ENCODE data around the gene RXRA. TPM values are rescaled to one million over a fixed set of nuclear protein-coding genes. Genes with fewer than 3 reads are reported as not detected.

Gene RXRA
- polyA plus RNA-seq, 1 donor = 74.6 TPM

- Histone ChIP-seq H3K9me3 (ENCODE audit: control insufficient read depth, low read depth, low read length) (no peaks in the 10 kb centered on the region), H3K4me1 (ENCODE audit: control insufficient read depth, insufficient read depth, low read length) (peaks cover 61% of the 10 kb centered on the region), H3K4me3 (ENCODE audit: low read length) (no peak overlapping the region), H3K27me3 (ENCODE audit: control insufficient read depth, insufficient read depth, low read length) (no peaks in the 10 kb centered on the region), H3K27ac (ENCODE audit: low read length) (no peak overlapping the region), H3K36me3 (ENCODE audit: control insufficient read depth, insufficient read depth, low read length) (peaks cover 8% of the 10 kb centered on the region)
- no CpG with 5 or more reads among the region's 19 CpGs for WGBS (ENCODE audit: insufficient coverage, low lambda C conversion rate)
- peak in 1 of 2 donors; percentile 46 for DNase-seq
These were observed 43.4 kb downstream of the RXRA start for GRCh38 chr9:134369416-134370212.

- DNase-seq = no peak
- no peak overlapping the region for H3K27ac ChIP-seq (ENCODE audit: low read length)
- WGBS (ENCODE audit: insufficient coverage, low lambda C conversion rate) = no CpG with 5 or more reads among the region's 15 CpGs
- H3K4me3 ChIP-seq (ENCODE audit: low read length) = no peak overlapping the region
- no peaks in the 10 kb centered on the region for H3K27me3 ChIP-seq (ENCODE audit: control insufficient read depth, insufficient read depth, low read length)
- peaks cover 8% of the 10 kb centered on the region for H3K36me3 ChIP-seq (ENCODE audit: control insufficient read depth, insufficient read depth, low read length)
- peaks cover 61% of the 10 kb centered on the region for H3K4me1 ChIP-seq (ENCODE audit: control insufficient read depth, insufficient read depth, low read length)
- H3K9me3 ChIP-seq (ENCODE audit: control insufficient read depth, low read depth, low read length) = no peaks in the 10 kb centered on the region
These were observed 43.9 kb downstream of the RXRA start for GRCh38 chr9:134370213-134370492.

GRCh38 chr9:134370638-134371037, 44.4 kb downstream of the RXRA start:
- Histone ChIP-seq H3K27ac (ENCODE audit: low read length) (no peak overlapping the region), H3K4me3 (ENCODE audit: low read length) (no peak overlapping the region), H3K4me1 (ENCODE audit: control insufficient read depth, insufficient read depth, low read length) (peaks cover 61% of the 10 kb centered on the region), H3K9me3 (ENCODE audit: control insufficient read depth, low read depth, low read length) (no peaks in the 10 kb centered on the region), H3K36me3 (ENCODE audit: control insufficient read depth, insufficient read depth, low read length) (peaks cover 8% of the 10 kb centered on the region), H3K27me3 (ENCODE audit: control insufficient read depth, insufficient read depth, low read length) (no peaks in the 10 kb centered on the region)
- WGBS (ENCODE audit: insufficient coverage, low lambda C conversion rate) = no CpG with 5 or more reads among the region's 16 CpGs
- DNase-seq = no peak

GRCh38 chr9:134371731-134372130, 45.5 kb downstream of the RXRA start:
- H3K4me1 ChIP-seq (ENCODE audit: control insufficient read depth, insufficient read depth, low read length) = peaks cover 60% of the 10 kb centered on the region

GRCh38 chr9:134372581-134373267, 46.5 kb downstream of the RXRA start:
- H3K4me3 ChIP-seq (ENCODE audit: low read length) = no peak overlapping the region
- H3K27ac ChIP-seq (ENCODE audit: low read length) = no peak overlapping the region
- no peaks in the 10 kb centered on the region for H3K27me3 ChIP-seq (ENCODE audit: control insufficient read depth, insufficient read depth, low read length)
- no peak for DNase-seq
- no peaks in the 10 kb centered on the region for H3K9me3 ChIP-seq (ENCODE audit: control insufficient read depth, low read depth, low read length)
- peaks cover 60% of the 10 kb centered on the region for H3K4me1 ChIP-seq (ENCODE audit: control insufficient read depth, insufficient read depth, low read length)
- peaks cover 7% of the 10 kb centered on the region for H3K36me3 ChIP-seq (ENCODE audit: control insufficient read depth, insufficient read depth, low read length)
- no CpG with 5 or more reads among the region's 16 CpGs for WGBS (ENCODE audit: insufficient coverage, low lambda C conversion rate)

More at GRCh38 chr9:134371731-134372130, 45.5 kb downstream of the RXRA start:
- Histone ChIP-seq H3K27ac (ENCODE audit: low read length) (no peak overlapping the region), H3K27me3 (ENCODE audit: control insufficient read depth, insufficient read depth, low read length) (no peaks in the 10 kb centered on the region), H3K36me3 (ENCODE audit: control insufficient read depth, insufficient read depth, low read length) (peaks cover 8% of the 10 kb centered on the region), H3K9me3 (ENCODE audit: control insufficient read depth, low read depth, low read length) (no peaks in the 10 kb centered on the region), H3K4me3 (ENCODE audit: low read length) (no peak overlapping the region)
- DNase-seq = no peak
- no CpG with 5 or more reads among the region's 16 CpGs for WGBS (ENCODE audit: insufficient coverage, low lambda C conversion rate)

GRCh38 chr9:134373269-134373668, 47.0 kb downstream of the RXRA start:
- Histone ChIP-seq H3K27ac (ENCODE audit: low read length) (no peak overlapping the region), H3K9me3 (ENCODE audit: control insufficient read depth, low read depth, low read length) (no peaks in the 10 kb centered on the region), H3K4me1 (ENCODE audit: control insufficient read depth, insufficient read depth, low read length) (peaks cover 60% of the 10 kb centered on the region), H3K4me3 (ENCODE audit: low read length) (no peak overlapping the region), H3K36me3 (ENCODE audit: control insufficient read depth, insufficient read depth, low read length) (peaks cover 12% of the 10 kb centered on the region), H3K27me3 (ENCODE audit: control insufficient read depth, insufficient read depth, low read length) (no peaks in the 10 kb centered on the region)
- no CpG with 5 or more reads among the region's 13 CpGs for WGBS (ENCODE audit: insufficient coverage, low lambda C conversion rate)
- no peak for DNase-seq

GRCh38 chr9:134373953-134374300, 47.7 kb downstream of the RXRA start:
- H3K4me1 ChIP-seq (ENCODE audit: control insufficient read depth, insufficient read depth, low read length) = peaks cover 62% of the 10 kb centered on the region
- H3K36me3 ChIP-seq (ENCODE audit: control insufficient read depth, insufficient read depth, low read length) = peaks cover 17% of the 10 kb centered on the region
- H3K4me3 ChIP-seq (ENCODE audit: low read length) = no peak overlapping the region
- no peak for DNase-seq
- no peak overlapping the region for H3K27ac ChIP-seq (ENCODE audit: low read length)
- no peaks in the 10 kb centered on the region for H3K9me3 ChIP-seq (ENCODE audit: control insufficient read depth, low read depth, low read length)
- no CpG with 5 or more reads among the region's 17 CpGs for WGBS (ENCODE audit: insufficient coverage, low lambda C conversion rate)
- H3K27me3 ChIP-seq (ENCODE audit: control insufficient read depth, insufficient read depth, low read length) = no peaks in the 10 kb centered on the region

GRCh38 chr9:134374301-134375010, 48.2 kb downstream of the RXRA start:
- Histone ChIP-seq H3K27ac (ENCODE audit: low read length) (peak overlapping the region; percentile 20), H3K27me3 (ENCODE audit: control insufficient read depth, insufficient read depth, low read length) (no peaks in the 10 kb centered on the region), H3K36me3 (ENCODE audit: control insufficient read depth, insufficient read depth, low read length) (peaks cover 18% of the 10 kb centered on the region), H3K9me3 (ENCODE audit: control insufficient read depth, low read depth, low read length) (no peaks in the 10 kb centered on the region), H3K4me1 (ENCODE audit: control insufficient read depth, insufficient read depth, low read length) (peaks cover 65% of the 10 kb centered on the region), H3K4me3 (ENCODE audit: low read length) (no peak overlapping the region)
- DNase-seq = no peak
- no CpG with 5 or more reads among the region's 21 CpGs for WGBS (ENCODE audit: insufficient coverage, low lambda C conversion rate)

- WGBS (ENCODE audit: insufficient coverage, low lambda C conversion rate) = no CpG with 5 or more reads among the region's 6 CpGs
- Histone ChIP-seq H3K27me3 (ENCODE audit: control insufficient read depth, insufficient read depth, low read length) (no peaks in the 10 kb centered on the region), H3K9me3 (ENCODE audit: control insufficient read depth, low read depth, low read length) (no peaks in the 10 kb centered on the region), H3K4me1 (ENCODE audit: control insufficient read depth, insufficient read depth, low read length) (peaks cover 65% of the 10 kb centered on the region), H3K27ac (ENCODE audit: low read length) (peak overlapping the region; percentile 20), H3K36me3 (ENCODE audit: control insufficient read depth, insufficient read depth, low read length) (peaks cover 22% of the 10 kb centered on the region), H3K4me3 (ENCODE audit: low read length) (no peak overlapping the region)
- DNase-seq = no peak
These were observed 48.7 kb downstream of the RXRA start for GRCh38 chr9:134375011-134375390.

GRCh38 chr9:134375430-134376385, 49.5 kb downstream of the RXRA start:
- H3K27ac ChIP-seq (ENCODE audit: low read length) = peak overlapping the region; percentile 20
- no peaks in the 10 kb centered on the region for H3K27me3 ChIP-seq (ENCODE audit: control insufficient read depth, insufficient read depth, low read length)
- DNase-seq = no peak
- H3K36me3 ChIP-seq (ENCODE audit: control insufficient read depth, insufficient read depth, low read length) = peaks cover 22% of the 10 kb centered on the region
- H3K4me1 ChIP-seq (ENCODE audit: control insufficient read depth, insufficient read depth, low read length) = peaks cover 70% of the 10 kb centered on the region
- no peaks in the 10 kb centered on the region for H3K9me3 ChIP-seq (ENCODE audit: control insufficient read depth, low read depth, low read length)
- H3K4me3 ChIP-seq (ENCODE audit: low read length) = no peak overlapping the region
- no CpG with 5 or more reads among the region's 38 CpGs for WGBS (ENCODE audit: insufficient coverage, low lambda C conversion rate)

All from large intestine (tissue), 3 donors.